Activated naive CD8-positive, alpha-beta T cell treated with anti-CD3 and anti-CD28 coated beads, Interleukin-2, amount 50 U/mL, for 16 hours (primary cell): ENCODE results near the gene CSN1S1.
"Not testable (repeated sequence)": the region's sequence is repeated elsewhere in the genome, so short reads cannot be mapped to it uniquely, and the experiment has no call there.

Source experiments
- DNase-seq: peaks from one replicate; pipeline ENCODE4 v3.0.0-alpha.2; 2020; ENCODE audit warnings: low read depth, low spot score

Gene CSN1S1, protein sequence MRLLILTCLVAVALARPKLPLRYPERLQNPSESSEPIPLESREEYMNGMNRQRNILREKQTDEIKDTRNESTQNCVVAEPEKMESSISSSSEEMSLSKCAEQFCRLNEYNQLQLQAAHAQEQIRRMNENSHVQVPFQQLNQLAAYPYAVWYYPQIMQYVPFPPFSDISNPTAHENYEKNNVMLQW

DNA sequence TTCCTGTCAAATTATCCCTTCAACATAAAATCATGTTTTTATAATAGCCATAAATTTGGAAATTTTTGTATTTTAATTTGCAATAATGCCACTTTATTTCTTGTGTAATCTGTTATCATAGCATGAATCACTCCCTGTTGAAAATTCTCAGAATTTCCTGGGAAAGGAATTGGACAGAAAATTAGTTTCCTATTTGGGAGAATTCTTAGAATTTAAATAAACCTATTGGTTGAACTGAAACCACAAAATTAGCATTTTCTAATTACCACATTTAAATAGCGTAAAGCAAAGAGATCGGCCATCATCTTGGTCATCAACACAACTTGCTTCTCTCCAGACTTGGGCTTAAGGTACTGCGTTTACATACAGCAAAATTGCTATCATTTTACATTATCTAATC is at the start of gene CSN1S1:
Gene CSN1S1, plus strand, starts transcription at position 301 of the 400 bp plus-strand sequence. CDS start 1,488 bp downstream, outside the sequence.
- no peak for DNase-seq

DNA sequence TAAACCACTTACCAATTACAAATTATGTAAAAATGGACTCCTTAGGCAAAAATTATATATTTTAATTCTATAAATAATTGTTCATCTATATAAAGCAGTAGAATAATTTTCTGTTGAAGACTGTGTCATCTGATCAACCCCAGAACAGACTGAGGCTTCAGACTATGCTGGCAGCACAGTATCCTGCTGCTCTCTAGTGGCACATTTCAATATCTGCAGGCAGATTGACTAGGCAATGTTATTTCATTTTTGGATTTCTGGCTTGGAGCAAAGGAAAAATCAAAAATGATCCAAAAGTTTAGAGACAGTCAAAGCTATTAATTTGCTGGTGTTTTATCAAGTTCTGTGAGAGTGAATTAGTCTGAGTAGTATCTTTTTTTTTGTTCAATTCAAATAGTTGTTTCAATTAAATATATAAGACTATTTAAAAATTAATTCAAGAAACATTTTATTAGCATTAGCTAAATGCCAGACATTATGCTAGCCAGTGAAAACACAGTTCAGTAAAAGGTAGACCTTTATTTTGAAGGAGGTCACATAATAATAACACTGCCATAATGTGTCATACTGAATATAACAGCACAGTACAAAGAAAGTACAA is 49.6 kb upstream of the CSN1S1 start:
- DNase-seq: no peak

DNA sequence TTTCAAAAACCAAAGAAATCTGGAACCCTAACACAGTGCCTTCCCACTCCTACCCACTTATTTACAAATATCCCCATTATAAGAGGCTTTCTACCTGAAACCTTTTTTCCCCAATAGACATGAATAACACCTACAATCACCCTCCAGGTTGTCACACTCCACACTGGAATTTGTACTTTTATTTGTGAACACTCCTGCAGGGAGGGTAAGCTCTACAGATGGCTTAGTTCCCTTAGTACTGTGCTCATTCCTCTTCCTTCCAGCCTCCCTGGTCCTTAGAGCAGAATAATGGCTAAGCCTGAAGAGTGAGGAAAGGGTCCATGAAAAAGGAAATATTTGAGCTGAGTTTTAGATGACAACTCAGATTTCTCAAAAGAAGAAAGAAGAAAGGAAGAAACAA is 48.7 kb upstream of the CSN1S1 start:
- DNase-seq: no peak

DNA sequence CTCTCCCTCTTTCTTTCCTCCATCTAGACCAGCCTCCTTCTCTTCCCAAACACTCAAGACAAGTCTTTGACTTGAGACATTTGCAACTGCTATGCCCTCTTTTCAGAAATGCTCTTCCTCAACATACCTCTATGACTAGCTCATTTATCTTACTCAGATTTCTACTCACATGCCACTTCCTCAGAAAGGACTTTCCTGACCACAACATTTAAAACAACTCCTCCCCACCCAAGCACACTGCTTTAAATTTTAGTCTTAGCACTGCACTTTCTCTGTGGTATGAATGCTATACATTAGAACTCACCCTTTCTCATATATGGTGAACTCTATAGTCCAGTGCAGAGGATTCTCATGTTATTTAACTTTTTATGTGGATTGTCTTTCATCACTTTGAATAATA is 42.5 kb upstream of the CSN1S1 start:
- DNase-seq: no peak

DNA sequence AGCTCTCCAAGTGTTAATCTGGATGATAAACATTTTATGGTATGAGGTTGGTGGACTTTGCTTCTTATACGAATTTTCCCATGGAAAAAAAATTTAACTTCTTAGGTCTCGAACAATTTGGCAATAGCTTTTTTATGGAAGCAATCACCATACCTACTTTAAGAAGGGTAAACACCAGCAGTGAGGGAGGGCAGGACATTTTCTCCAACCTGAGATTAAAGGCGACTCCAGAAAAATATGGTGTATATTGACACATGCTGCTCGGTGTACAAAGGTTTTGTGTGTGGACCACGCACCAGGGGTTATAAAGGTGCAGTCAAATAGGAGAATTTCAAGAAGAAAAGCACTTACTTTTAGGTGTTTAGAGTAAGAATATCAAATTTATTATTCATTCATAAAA is 36.7 kb upstream of the CSN1S1 start:
- DNase-seq: no peak

DNA sequence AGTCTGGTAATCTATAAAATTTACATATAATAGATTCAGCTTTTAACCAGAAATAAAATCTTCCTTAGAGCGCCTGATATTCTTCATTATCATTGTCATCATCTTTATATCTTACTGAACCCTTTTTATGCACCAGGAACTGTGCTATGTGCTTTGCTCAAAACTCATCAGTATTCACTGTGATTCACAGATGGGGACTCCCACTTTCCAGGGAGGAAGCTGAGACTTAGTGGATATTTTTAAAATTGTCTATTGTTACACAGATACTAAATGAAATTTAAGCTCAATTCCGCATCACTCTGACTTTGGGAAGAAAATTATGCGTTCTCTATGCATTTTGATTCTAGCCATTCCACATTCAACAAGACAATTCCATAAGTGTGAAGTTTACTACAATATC is 36.1 kb upstream of the CSN1S1 start:
- DNase-seq: no peak

DNA sequence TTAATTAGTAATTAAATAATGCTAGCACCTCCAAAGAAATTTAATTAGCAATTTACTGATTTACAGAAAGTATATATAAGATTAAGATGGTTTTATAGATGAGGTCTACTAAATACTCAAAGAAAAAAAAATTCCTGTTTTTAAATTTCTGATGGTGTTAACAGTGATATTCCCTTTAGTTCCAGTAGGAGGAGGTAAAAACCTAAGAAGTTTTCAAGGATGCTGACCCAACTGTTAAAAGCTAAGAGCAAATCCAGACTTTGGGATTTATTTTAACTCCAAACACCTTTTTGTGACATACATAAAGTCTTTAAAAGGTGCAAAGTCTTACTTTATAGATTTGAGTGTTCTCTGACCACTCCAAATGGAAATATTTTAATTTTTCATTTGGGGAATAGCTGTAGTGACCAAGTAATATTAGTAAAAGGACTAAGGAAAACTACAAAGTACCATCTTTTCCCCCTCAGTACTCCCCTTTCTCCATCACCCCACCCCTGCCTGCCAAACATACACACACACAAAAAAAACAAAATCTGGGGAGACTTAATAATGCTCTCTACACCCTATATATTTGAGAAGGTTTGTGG is 34.2 kb upstream of the CSN1S1 start:
- DNase-seq: no peak

DNA sequence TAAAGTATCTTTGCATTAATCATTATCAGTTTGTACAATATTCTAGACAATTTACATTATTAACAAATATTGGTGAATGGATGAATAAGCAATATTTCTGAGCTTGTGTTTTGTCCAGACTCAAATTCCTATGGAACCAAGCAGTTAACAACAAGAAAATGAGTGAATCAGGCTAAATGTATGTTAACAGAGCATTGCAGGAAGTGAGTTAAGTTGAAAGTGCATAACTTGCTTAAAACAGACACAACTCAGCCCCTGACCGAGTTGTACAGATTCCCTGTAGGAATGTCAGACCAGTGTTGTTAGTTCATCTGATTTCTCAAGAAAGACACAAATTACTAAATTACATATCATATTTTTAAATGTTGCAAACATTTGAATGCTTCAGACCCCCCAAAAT is 23.7 kb upstream of the CSN1S1 start:
- DNase-seq: no peak

DNA sequence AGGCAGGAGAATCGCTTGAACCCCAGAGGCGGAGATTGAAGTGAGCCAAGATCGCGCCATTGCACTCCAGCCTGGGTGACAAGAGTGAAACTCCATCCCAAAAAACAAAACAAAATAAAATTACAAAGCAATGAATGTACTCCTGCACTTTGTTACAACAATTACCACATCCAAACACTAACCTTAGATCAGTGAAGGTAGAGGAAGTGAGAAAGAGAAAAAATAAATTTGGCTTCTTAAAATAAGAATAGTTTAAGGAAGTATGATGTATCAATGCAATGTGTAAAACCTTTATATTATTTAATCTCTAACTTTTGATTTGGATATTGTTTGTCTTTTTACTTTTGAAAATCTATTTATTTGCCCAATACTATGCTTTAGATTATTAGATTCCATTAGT is 21.7 kb upstream of the CSN1S1 start:
- DNase-seq: no peak

DNA sequence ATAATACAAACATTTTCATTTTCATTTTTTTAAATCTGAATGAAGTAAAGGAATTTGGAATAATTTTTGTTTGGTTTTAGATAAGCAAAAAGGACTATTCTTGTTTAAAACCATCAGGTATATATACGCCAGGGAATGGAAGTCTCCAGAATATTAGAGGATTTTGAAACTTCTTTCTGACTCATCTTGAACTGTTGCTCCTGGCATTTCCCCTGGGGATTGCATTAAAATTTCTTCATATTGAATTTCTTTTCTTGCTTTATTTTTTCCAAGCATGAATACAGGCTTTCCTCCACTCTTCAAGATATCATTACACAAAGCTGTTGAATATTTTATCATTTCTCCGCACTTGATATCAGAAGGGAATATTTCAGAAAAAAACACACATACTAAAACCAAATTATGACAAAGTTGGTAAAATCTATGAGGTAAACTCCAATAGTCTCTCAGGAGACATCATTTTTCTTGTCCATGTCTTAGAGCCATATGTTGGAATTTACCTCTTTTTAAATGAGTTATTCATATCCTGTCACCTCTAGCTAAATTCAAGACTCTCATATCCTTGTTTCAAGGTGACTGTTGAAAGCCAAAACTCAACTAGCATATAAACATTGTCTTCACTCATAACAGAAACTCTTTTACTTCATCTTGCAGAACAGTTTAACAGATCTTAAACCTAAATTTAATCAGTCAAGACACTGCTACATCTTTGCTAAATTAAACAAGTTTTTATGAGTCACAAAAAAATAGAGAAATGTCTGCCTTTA is 20.7 kb upstream of the CSN1S1 start:
- no peak for DNase-seq

DNA sequence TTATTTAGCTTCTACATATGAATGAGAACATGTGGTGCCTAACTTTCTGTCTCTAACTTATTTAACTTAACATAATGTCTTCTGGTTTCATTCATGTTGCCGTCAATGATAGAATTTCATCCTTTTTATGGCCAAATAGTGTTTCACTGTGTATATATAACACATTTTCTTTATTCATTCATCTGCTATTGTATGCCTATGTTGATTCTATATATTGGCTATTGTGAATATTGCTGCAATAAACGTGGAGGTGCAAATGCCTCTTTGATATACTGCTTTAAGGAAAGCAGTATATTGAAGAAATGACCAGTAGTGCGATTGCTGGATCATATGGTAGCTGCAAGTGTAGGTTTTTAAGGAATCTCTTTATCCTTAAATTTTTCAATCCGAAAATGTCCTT is 10.0 kb upstream of the CSN1S1 start:
- no peak for DNase-seq

DNA sequence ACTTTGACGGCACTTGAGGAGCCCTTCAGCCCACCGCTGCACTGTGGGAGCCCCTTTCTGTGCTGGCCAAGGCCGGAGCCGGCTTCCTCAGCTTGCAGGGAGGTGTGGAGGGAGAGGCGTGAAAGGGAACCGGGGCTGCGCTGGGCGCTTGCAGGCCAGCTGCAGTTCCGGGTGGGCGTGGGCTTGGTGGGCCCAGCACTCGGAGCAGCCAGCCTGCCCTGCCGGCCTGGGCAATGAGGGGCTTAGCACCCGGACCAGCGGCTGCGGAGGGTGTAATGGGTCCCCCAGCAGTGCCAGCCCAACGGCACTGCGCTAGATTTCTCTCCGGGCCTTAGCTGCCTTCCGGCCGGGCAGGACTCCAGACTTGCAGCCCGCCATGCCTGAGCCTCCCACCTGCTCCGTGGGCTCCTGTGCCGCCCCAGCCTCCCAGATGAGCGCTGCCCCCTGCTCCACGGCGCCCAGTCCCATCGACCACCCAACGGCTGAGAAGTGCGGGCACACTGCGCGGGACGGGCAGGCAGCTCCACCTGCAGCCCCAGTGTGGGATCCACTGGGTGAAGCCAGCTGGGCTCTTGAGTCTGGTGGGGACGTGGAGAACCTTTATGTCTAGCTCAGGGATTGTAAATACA is 7.0 kb upstream of the CSN1S1 start:
- not testable (repeated sequence) for DNase-seq

DNA sequence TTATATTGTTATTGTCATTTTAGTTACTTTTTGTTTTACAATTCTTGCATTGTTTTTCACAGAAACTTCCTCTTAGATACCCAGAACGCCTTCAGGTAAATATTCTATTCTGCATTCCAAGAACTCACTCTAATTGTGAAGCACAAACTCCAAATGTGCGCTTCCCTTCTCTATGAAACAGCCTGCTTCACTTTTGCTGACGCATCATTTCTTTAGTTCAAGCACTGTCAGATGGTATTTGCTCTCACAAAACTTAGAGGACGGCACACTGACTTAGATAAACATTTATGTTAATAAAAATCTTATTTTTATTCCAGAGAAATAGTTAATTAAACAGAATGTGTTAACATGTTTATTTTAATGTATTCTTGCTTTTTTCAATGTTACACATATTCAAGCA is 3.3 kb downstream of the CSN1S1 start:
- DNase-seq: no peak

DNA sequence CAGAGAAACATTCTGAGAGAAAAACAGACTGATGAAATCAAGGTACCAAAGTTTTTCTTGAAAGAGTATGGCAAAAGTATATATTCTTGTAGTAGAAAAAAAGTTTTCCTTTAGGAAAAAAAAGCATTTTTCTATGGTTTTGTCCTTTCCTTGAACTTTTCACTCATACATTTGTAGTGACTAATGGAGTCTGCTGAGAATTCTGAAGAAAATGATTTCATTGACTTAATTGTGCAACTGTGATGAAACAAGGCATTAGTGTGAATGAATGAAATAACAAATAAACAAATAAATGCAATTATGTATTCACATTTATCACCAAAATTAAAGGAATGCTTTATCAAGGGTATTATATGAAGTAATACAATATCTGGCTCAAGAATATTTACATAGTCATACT is 5.7 kb downstream of the CSN1S1 start:
- no peak for DNase-seq

DNA sequence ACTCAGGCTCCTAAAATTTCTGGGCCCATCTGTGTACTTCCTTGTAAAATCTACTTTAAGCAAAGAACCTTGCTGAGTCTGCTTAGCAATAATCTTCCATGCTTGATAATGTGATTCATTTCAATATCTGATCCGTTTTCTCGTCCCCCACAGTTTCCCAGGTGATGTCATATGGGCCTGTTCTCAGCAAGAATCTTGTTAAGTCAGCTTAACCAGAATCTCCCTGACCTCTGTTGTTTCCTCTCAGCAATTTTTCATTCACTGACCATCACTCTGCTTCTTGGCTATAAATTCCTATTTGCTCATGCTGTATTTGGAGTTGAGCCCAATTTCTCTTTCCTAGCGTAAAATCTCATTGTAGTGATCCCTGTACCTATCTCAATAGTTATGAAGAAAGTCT is 20.7 kb downstream of the CSN1S1 start:
- no peak for DNase-seq

DNA sequence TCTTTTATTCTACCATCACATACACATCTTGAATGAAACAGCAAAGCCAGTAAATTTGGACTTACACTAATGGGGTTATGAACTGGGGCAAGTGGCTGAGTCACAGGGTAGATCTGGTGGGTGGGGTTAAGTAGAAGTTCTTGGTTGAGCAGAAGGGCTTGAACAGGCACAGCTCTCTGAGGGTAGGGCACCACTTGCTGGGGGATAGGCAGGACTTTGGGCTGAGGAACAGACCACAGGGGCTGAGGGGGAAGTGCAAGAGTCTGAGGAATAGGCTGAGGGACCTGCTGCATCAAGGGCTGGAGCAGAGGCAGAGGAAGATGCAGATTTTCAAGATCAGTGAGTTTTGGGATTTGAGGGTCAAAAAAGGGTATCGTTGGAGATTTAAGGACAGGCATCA is 26.3 kb downstream of the CSN1S1 start:
- no peak for DNase-seq

DNA sequence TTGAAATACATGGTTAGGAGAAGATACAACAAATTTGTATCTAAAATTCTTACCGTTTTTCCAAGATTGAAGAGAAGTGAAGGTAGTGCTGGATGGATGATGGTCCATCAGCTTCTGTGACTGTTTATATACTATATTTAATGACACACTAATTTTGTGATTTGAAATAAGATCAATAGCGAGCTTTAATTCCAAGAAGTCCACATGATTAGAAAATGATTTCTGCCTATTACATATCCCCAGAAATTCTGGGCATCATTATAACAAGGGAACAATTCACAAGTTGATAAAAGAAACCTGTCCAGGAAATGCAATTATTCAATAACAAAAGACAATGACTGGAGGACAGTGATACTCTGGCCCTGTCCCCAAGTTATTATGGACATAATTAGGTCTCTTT is 34.8 kb downstream of the CSN1S1 start, which contains the start of gene CSN2:
Gene CSN2, minus strand, starts transcription at position 101 of the 400 bp plus-strand sequence. CDS start 4,733 bp downstream, outside the sequence.
- DNase-seq: no peak

DNA sequence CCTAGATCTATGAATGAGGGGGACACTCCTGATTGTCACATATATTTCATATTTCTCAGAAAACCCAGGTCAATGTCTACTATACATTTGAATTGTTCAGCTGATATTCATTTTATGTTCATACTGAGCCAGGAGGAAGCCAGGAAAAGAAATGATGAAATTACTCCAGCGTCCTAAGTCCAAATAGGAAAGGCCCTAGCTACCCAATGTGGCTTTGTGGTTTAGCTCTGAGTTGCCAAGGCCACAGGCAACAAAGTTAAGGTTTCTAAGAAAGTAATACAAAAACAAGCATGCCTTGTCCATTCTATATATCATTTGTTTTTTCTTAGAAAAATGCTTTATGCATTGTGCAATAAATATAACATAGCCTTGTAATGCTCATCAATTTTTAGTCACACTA is 39.2 kb downstream of the CSN1S1 start:
- no peak for DNase-seq

DNA sequence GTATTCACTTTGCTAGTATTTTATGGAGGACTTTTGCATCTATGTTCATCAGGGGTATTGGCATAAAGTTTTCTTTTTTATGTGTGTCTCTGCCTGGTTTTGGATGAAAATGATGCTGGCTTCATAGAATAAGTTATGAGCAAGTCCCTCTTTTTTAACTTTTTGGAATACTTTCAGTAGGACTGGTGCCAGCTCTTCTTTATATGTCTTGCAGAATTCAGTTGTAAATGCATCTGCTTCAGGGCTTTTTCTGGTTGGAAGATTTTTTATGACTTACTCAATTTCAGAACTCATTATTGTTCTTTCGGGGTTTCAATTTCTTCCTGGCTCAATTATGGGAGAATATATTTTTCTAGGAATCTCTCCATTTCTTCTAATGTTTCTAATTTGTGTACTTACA is 43.8 kb downstream of the CSN1S1 start:
- no peak for DNase-seq

DNA sequence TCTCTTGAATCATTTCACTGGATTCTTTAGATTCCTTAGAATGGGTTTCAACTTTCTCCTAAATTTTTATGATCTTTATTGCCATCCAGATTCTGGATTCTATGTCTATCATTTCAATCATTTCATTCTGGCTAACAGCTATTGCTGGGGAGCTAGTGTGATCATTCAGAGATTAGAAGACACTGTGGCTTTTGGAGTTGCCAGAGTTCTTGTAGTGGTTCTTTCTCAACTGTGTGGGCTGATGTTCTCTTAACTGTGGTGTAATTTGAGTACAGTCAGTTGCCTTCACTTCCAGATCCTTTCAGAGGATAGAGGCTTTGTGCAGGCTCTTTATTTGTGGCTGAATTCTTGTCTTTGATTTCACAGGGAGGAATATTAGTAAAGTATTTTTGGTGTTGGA is 46.7 kb downstream of the CSN1S1 start:
- no peak for DNase-seq

DNA sequence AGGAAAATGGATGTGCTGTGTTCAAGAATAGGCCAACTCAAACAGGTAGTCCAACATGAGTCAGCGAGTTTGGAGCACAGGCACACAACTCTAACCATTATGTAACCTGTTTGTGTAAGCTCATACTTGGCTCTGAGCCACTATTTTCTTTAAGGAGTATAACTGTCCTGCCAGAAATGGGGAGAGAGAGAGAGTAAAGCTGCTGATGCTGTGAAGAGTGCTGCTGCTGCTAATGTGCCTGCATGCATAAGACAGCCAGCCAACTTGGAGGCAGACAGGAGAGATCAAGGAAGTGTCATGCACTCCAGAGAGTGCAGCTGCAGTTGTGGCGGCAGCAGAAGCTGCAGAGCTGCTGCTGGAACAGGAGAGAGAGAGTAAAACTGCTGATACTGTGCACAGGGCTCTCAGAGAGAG is 53.2 kb downstream of the CSN1S1 start:
- DNase-seq: no peak

DNA sequence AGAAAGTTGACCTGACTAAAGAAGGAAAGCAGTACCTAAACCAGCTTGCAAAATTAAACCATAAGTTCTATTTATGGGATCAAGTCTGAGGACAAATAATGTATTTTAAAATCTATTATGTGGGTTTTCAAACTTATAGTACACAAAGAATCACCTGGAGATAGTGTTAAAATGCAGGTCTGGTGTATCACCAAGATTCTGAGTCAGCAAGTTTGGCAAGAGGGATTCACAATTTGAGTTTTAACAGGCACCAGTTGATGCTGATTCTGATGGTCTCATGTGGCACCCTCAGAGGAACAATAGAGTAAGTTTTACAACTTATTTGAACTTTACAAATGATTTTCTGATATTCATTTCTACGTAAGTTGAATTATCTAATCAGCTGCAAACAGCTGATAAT is 55.8 kb downstream of the CSN1S1 start:
- no peak for DNase-seq
